SH-SY5Y (cell line): Measurements from ENCODE around the gene DGKE.

Source experiments
- GATA2 ChIP-seq: IDR thresholded peaks from 2 replicates; pipeline ENCODE4 v1.6.1; 2011; ENCODE audit warnings: mild to moderate bottlenecking, low read depth, low read length
- GATA3 ChIP-seq: IDR thresholded peaks from 2 replicates; pipeline ENCODE4 v1.6.1; 2011; ENCODE audit warnings: low read depth, mild to moderate bottlenecking, low read length, moderate library complexity

- TF ChIP-seq GATA3 (no peak), GATA2 (no peak)
These were observed 42.8 kb downstream of the DGKE start for GRCh38 chr17:56876766-56877179.
